ENCODE data around the gene ATG13. TPM values are rescaled to one million over a fixed set of nuclear protein-coding genes. Genes with fewer than 3 reads are reported as not detected.

The ATG13 gene
- total and polyA plus RNA-seq, 4 donors: 36.3 to 49.9 (median 41.2) TPM

DNA sequence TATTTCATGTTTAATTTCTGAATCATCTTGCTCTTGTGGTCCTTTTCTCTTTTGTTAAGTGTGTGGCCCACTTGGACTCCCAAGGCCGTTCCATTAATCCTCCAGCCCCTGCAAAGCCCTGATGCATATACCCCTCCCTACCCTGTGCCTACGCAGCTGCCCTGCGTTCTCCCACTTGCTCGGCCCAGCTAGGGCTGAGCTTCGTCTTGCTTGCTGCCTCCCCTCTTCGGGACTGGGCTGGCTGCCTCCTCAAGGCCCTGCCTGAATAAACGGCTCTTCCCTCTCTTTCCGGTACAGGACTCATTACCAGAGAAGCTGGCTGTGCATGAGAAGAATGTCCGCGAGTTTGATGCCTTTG is 54.6 kb downstream of the ATG13 start:
- Histone ChIP-seq H3K27me3 (ENCODE audit: control insufficient read depth in 4 of 4, insufficient read depth in 4 of 4, low read length in 3 of 4) (no peaks in the 10 kb centered on the region), H3K9ac (ENCODE audit: low read depth in 1 of 2, low read length in 2 of 2) (no peak overlapping the region)
- WGBS: 96% methylated on average over 10 of the region's 10 CpGs

GRCh38 chr11:46672381-46672839 is 55.1 kb downstream of the ATG13 start:
- H3K4me1 ChIP-seq (ENCODE audit: control insufficient read depth in 4 of 4, insufficient read depth in 4 of 4, low read length in 3 of 4): peaks cover 18 to 41% (median 21%) of the 10 kb centered on the region in 4 donors
- TF ChIP-seq RXRA (IDR thresholded peaks at IDR 0.05): no peak
- TF ChIP-seq HNF4G (IDR thresholded peaks at IDR 0.05): no peak
- TF ChIP-seq ZBTB33 (IDR thresholded peaks at IDR 0.05): no peak
- TF ChIP-seq, protein P1, sequence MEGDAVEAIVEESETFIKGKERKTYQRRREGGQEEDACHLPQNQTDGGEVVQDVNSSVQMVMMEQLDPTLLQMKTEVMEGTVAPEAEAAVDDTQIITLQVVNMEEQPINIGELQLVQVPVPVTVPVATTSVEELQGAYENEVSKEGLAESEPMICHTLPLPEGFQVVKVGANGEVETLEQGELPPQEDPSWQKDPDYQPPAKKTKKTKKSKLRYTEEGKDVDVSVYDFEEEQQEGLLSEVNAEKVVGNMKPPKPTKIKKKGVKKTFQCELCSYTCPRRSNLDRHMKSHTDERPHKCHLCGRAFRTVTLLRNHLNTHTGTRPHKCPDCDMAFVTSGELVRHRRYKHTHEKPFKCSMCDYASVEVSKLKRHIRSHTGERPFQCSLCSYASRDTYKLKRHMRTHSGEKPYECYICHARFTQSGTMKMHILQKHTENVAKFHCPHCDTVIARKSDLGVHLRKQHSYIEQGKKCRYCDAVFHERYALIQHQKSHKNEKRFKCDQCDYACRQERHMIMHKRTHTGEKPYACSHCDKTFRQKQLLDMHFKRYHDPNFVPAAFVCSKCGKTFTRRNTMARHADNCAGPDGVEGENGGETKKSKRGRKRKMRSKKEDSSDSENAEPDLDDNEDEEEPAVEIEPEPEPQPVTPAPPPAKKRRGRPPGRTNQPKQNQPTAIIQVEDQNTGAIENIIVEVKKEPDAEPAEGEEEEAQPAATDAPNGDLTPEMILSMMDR (IDR thresholded peaks at IDR 0.05; ENCODE audit: low read depth, low read length, missing input control): no peak
- no peak for TF ChIP-seq SP1 (IDR thresholded peaks at IDR 0.05)
- TF ChIP-seq, protein P2, sequence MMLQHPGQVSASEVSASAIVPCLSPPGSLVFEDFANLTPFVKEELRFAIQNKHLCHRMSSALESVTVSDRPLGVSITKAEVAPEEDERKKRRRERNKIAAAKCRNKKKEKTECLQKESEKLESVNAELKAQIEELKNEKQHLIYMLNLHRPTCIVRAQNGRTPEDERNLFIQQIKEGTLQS (IDR thresholded peaks at IDR 0.05): no peak
- TF ChIP-seq EGR1 (IDR thresholded peaks at IDR 0.05; ENCODE audit: low read depth in 2 of 2): no peak
- TF ChIP-seq, protein P3, sequence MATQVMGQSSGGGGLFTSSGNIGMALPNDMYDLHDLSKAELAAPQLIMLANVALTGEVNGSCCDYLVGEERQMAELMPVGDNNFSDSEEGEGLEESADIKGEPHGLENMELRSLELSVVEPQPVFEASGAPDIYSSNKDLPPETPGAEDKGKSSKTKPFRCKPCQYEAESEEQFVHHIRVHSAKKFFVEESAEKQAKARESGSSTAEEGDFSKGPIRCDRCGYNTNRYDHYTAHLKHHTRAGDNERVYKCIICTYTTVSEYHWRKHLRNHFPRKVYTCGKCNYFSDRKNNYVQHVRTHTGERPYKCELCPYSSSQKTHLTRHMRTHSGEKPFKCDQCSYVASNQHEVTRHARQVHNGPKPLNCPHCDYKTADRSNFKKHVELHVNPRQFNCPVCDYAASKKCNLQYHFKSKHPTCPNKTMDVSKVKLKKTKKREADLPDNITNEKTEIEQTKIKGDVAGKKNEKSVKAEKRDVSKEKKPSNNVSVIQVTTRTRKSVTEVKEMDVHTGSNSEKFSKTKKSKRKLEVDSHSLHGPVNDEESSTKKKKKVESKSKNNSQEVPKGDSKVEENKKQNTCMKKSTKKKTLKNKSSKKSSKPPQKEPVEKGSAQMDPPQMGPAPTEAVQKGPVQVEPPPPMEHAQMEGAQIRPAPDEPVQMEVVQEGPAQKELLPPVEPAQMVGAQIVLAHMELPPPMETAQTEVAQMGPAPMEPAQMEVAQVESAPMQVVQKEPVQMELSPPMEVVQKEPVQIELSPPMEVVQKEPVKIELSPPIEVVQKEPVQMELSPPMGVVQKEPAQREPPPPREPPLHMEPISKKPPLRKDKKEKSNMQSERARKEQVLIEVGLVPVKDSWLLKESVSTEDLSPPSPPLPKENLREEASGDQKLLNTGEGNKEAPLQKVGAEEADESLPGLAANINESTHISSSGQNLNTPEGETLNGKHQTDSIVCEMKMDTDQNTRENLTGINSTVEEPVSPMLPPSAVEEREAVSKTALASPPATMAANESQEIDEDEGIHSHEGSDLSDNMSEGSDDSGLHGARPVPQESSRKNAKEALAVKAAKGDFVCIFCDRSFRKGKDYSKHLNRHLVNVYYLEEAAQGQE (IDR thresholded peaks at IDR 0.05): no peak
- no peak for TF ChIP-seq FOXA1 (IDR thresholded peaks at IDR 0.05)
- TF ChIP-seq JUND (IDR thresholded peaks at IDR 0.05): no peak
- TF ChIP-seq RAD21 (IDR thresholded peaks at IDR 0.05): no peak
- no peak for TF ChIP-seq FOXA2 (IDR thresholded peaks at IDR 0.05)
- TF ChIP-seq NR2F2 (IDR thresholded peaks at IDR 0.05): no peak
- no peak overlapping the region for H3K27ac ChIP-seq (ENCODE audit: low read depth in 1 of 2, low read length in 2 of 2)
- no peaks in the 10 kb centered on the region for H3K27me3 ChIP-seq (ENCODE audit: control insufficient read depth in 4 of 4, insufficient read depth in 4 of 4, low read length in 3 of 4)
- H3K4me3 ChIP-seq (ENCODE audit: low read depth in 1 of 3, low read length in 3 of 3): no peak overlapping the region
- H3K9ac ChIP-seq (ENCODE audit: low read depth in 1 of 2, low read length in 2 of 2): no peak overlapping the region
- 94% methylated on average over 6 of the region's 7 CpGs for WGBS
- peaks cover 17 to 53% (median 41%) of the 10 kb centered on the region in 4 donors for H3K36me3 ChIP-seq (ENCODE audit: control insufficient read depth in 4 of 4, insufficient read depth in 3 of 4, low read depth in 1 of 4, low read length in 3 of 4)
- no peaks in the 10 kb centered on the region for H3K9me3 ChIP-seq (ENCODE audit: control insufficient read depth in 4 of 4, low read length in 3 of 4)
- no peak for DNase-seq (ENCODE audit: low spot score)

More for the DNA sequence above, 54.6 kb downstream of the ATG13 start:
- Histone ChIP-seq H3K4me3 (ENCODE audit: low read depth in 1 of 3, low read length in 3 of 3) (no peak overlapping the region), H3K27ac (ENCODE audit: low read depth in 1 of 2, low read length in 2 of 2) (no peak overlapping the region), H3K9me3 (ENCODE audit: control insufficient read depth in 4 of 4, low read length in 3 of 4) (no peaks in the 10 kb centered on the region), H3K36me3 (ENCODE audit: control insufficient read depth in 4 of 4, insufficient read depth in 3 of 4, low read depth in 1 of 4, low read length in 3 of 4) (peaks cover 17 to 56% (median 45%) of the 10 kb centered on the region in 4 donors), H3K4me1 (ENCODE audit: control insufficient read depth in 4 of 4, insufficient read depth in 4 of 4, low read length in 3 of 4) (peaks cover 20 to 37% (median 21%) of the 10 kb centered on the region in 4 donors)
- no peak for DNase-seq (ENCODE audit: low spot score)
- TF ChIP-seq YY1 (IDR thresholded peaks at IDR 0.05): no peak

Measured in liver (tissue), 9 donors.